ENCODE measurements around the gene CEACAM8.

The CEACAM8 gene

GRCh38 chr19:42540071-42540553, 54.6 kb downstream of the CEACAM8 start:
- DNase-seq, result peak; percentile 34 to 78

- no peak for DNase-seq
Observed at GRCh38 chr19:42538841-42539709, 55.6 kb downstream of the CEACAM8 start.

GRCh38 chr19:42535276-42535675, 59.4 kb downstream of the CEACAM8 start:
- DNase-seq, result peak; percentile 93 to 97

- DNase-seq, result peak; percentile 71 to 73
Observed at GRCh38 chr19:42534391-42534790, 60.3 kb downstream of the CEACAM8 start.

- no peak for DNase-seq
Observed at GRCh38 chr19:42532891-42533290, 61.8 kb downstream of the CEACAM8 start.

GRCh38 chr19:42531313-42531712, 63.4 kb downstream of the CEACAM8 start:
- no peak for DNase-seq

Data from NCI-H526 (cell line).